Measurements from ENCODE around the gene DCUN1D3.
"Not testable (repeated sequence)": the region's sequence is repeated elsewhere in the genome, so short reads cannot be mapped to it uniquely, and the experiment has no call there.

DCUN1D3 gene

DNA sequence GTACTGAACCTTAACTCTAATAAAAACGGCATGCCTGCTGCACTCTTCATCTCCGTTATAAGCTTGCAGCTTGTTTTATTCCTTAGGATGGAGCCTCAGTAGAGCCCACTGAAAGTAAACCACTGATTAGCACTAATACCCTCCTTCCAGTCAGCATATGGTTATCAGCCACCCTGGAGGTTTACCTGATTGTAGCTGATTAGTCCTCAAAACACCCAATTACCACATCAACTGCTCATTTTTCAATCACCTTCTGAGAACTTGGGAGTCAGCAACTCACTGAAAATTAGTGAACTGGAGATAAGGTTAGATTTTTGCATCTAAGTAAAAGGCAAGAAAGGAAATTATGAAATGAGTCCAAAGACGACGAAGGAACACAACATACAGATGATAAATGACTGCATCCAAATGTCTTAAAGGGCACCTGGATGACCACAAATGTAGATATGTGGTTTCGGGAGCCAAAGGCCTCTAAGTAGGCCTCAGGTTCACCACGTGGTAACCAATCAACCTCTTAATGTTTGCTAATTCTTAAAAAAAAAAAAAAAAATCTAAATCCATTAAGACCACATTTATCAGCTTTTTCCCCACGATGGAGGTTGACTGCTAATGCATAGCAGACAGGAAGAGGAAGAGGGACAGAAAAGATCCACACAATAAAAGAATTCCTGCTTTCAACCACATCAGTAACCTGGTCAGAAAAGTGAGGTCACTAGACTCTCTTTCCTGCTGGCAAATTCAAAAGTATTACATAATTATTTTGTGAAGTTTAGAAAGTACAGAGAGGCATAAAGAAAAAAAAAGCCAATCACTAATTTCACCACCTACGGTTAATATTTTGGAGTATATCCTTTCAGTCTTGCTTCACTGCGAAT lies 28.0 kb downstream of the DCUN1D3 start:
- Histone ChIP-seq H3K36me3 (ENCODE audit: control insufficient read depth, insufficient read depth, low read length) (no peaks in the 10 kb centered on the region), H3K4me3 (ENCODE audit: low read depth, low read length) (no peak overlapping the region), H3K9me3 (ENCODE audit: control insufficient read depth, insufficient read depth, low read length) (no peaks in the 10 kb centered on the region), H3K9ac (ENCODE audit: low read depth, low read length) (no peak overlapping the region), H3K27ac (ENCODE audit: low read depth, low read length) (no peak overlapping the region), H3K4me1 (ENCODE audit: control insufficient read depth, insufficient read depth, low read length) (no peaks in the 10 kb centered on the region; the same call in 1 of the 2 replicates), H3K27me3 (ENCODE audit: control insufficient read depth, insufficient read depth, low read length) (no peaks in the 10 kb centered on the region)

DNA sequence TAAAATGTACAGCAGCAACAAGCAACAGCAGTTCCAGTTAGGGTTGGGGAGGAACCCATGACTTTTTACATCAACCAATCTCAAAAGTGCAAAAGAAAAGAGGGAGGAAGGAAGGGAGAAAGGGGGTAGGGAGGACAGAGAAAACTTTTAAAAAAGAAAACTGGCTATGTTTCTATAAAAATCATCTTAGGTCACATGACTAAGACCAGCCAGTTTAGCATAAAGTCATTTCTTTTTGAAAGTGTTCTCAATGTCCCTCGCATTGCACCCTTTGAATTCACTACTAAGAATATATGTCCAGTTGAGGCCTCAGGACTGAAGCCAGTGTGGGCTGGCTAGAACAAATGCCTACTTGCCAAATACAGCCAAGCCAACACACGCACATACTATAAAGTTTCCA lies 28.9 kb downstream of the DCUN1D3 start:
- H3K27ac ChIP-seq (ENCODE audit: low read depth, low read length): no peak overlapping the region
- peaks cover 3% of the 10 kb centered on the region; the same call in 1 of the 2 replicates for H3K4me1 ChIP-seq (ENCODE audit: control insufficient read depth, insufficient read depth, low read length)
- H3K27me3 ChIP-seq (ENCODE audit: control insufficient read depth, insufficient read depth, low read length): no peaks in the 10 kb centered on the region
- no peak overlapping the region for H3K4me3 ChIP-seq (ENCODE audit: low read depth, low read length)
- H3K9me3 ChIP-seq (ENCODE audit: control insufficient read depth, insufficient read depth, low read length): no peaks in the 10 kb centered on the region
- H3K9ac ChIP-seq (ENCODE audit: low read depth, low read length): no peak overlapping the region
- no peaks in the 10 kb centered on the region for H3K36me3 ChIP-seq (ENCODE audit: control insufficient read depth, insufficient read depth, low read length)

DNA sequence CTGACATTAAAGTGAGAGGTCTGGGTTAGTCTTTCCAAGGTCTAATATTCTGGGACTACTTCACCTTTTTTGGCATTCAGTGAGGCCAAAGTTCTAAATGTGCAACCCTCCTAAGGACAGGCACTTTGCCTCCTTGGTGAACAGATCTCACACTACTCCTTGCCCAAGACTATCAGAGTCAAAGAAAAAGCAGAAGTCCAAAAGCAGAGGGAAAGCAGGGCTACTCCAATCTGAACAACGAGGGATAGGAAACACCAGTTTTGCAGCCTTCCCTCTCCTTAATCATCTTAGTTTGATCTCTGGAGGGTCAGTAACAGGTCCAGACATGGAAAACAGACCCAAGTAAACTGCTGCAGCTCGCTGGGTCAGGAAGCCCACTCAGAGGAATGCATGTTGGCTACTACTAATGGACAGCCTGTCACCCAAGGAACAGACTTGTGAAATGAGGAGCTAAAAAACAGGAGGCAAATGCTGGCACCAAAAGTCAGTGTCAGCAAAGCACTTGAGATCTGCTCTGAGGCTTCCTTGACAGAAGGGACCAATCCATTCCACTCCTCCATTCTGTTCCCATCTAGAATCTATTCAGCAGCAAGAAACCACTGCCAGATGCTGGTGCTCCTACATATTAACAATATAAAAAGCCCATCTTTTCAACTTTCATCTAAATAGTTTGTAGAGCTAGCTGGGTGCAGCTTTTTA lies 29.9 kb downstream of the DCUN1D3 start:
- H3K27ac ChIP-seq (ENCODE audit: low read depth, low read length): no peak overlapping the region
- no peaks in the 10 kb centered on the region for H3K36me3 ChIP-seq (ENCODE audit: control insufficient read depth, insufficient read depth, low read length)
- H3K9ac ChIP-seq (ENCODE audit: low read depth, low read length): no peak overlapping the region
- H3K4me3 ChIP-seq (ENCODE audit: low read depth, low read length): no peak overlapping the region
- peaks cover 11% of the 10 kb centered on the region; the same call in 1 of the 2 replicates for H3K4me1 ChIP-seq (ENCODE audit: control insufficient read depth, insufficient read depth, low read length)
- no peaks in the 10 kb centered on the region for H3K9me3 ChIP-seq (ENCODE audit: control insufficient read depth, insufficient read depth, low read length)
- no peaks in the 10 kb centered on the region for H3K27me3 ChIP-seq (ENCODE audit: control insufficient read depth, insufficient read depth, low read length)

DNA sequence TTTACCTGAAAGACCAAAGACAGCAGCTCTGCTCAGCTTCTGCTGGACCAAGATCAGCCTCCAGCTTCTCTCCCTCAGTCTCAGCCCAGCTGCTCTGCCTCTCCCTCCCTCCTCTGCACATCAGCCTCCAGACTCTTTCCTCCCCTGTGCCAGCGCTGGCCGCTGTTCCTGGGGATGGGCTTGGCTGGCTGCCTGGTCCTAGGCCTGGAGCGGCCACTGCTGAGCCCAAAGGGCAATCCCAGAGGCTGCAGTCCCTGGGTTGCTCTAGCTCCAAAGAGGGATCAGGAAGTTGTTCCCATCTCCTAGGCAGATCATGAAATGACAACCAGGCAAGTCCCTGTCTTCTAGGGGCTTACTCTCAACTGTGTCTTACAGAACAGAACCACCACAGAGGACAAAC lies 31.3 kb downstream of the DCUN1D3 start:
- Histone ChIP-seq H3K4me3 (ENCODE audit: low read depth, low read length) (no peak overlapping the region), H3K27ac (ENCODE audit: low read depth, low read length) (no peak overlapping the region), H3K4me1 (ENCODE audit: control insufficient read depth, insufficient read depth, low read length) (peaks cover 11% of the 10 kb centered on the region; the same call in 1 of the 2 replicates), H3K27me3 (ENCODE audit: control insufficient read depth, insufficient read depth, low read length) (no peaks in the 10 kb centered on the region), H3K36me3 (ENCODE audit: control insufficient read depth, insufficient read depth, low read length) (no peaks in the 10 kb centered on the region), H3K9me3 (ENCODE audit: control insufficient read depth, insufficient read depth, low read length) (no peaks in the 10 kb centered on the region), H3K9ac (ENCODE audit: low read depth, low read length) (no peak overlapping the region)

DNA sequence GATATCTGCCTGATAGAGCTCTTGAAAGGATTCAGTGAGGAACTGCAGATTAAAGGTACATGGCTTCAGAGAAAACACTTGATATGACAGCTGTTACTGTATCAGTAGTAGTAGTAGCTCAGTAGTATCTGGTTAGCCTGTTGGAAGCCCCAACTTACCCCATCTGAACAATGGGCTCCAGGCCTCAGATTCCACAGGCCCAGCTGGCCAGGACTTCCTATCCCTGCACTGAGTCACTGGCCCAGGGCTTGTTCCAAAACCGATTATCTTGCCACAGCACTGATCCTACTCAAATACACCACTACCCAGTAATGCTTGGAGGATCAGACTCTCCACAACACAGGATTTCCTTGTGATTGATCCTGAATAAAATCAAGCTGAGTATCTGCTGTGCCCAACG lies 32.6 kb downstream of the DCUN1D3 start:
- Histone ChIP-seq H3K27me3 (ENCODE audit: control insufficient read depth, insufficient read depth, low read length) (no peaks in the 10 kb centered on the region), H3K4me3 (ENCODE audit: low read depth, low read length) (no peak overlapping the region), H3K4me1 (ENCODE audit: control insufficient read depth, insufficient read depth, low read length) (peaks cover 11% of the 10 kb centered on the region; the same call in 1 of the 2 replicates), H3K9me3 (ENCODE audit: control insufficient read depth, insufficient read depth, low read length) (no peaks in the 10 kb centered on the region), H3K9ac (ENCODE audit: low read depth, low read length) (no peak overlapping the region), H3K27ac (ENCODE audit: low read depth, low read length) (no peak overlapping the region), H3K36me3 (ENCODE audit: control insufficient read depth, insufficient read depth, low read length) (peaks cover under 1% of the 10 kb centered on the region; the same call in 1 of the 2 replicates)

DNA sequence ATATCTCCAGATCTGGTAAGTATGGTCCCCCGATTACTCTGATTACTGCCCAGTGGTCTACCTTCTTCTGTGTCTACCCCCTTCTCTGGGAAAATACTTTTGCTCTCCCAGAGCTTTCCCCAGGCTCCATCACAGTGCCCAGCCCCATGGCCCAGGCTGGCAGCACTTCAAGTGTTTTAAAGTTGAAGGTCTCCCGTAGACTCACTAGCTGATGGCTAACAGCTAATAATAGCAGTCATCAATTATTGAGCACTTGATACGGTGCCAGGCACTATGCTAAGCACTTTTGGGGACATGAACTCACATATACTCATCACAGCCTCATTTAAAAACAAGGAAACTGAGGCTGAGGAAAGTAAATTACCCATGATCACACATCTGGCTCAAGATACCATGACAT lies 33.4 kb downstream of the DCUN1D3 start:
- Histone ChIP-seq H3K36me3 (ENCODE audit: control insufficient read depth, insufficient read depth, low read length) (peaks cover 8% of the 10 kb centered on the region), H3K4me1 (ENCODE audit: control insufficient read depth, insufficient read depth, low read length) (peaks cover 11% of the 10 kb centered on the region; the same call in 1 of the 2 replicates), H3K27me3 (ENCODE audit: control insufficient read depth, insufficient read depth, low read length) (no peaks in the 10 kb centered on the region), H3K4me3 (ENCODE audit: low read depth, low read length) (no peak overlapping the region), H3K27ac (ENCODE audit: low read depth, low read length) (no peak overlapping the region), H3K9me3 (ENCODE audit: control insufficient read depth, insufficient read depth, low read length) (no peaks in the 10 kb centered on the region), H3K9ac (ENCODE audit: low read depth, low read length) (no peak overlapping the region)

DNA sequence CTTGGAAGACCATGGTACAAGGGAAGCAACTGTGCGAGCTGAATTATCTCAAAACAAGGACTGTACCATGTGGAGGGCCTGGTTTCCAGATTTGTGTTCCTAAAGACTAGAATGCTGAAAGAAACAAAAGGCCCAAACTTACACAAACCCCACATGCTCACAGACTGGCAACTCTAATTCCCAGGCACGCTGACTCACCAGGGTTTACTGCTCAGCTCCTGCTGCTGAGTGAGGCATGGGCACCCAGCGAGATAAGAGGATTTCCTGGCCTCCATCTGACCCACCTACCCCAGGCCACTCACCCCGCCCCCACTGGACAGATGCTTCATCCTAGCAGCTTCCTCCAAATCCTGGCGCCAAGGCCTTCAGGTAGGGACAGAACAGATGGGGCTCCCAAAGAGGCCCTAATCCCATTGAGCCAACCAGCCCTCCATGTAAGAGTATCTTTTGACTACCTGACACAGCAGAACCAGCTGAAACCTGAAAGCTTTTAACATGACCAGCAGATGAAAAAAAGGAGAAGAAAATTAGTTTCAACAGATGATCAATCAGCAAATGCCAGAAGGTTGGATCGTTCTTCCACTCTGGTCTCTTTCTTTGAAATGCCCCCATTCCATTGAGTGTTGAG lies 33.9 kb downstream of the DCUN1D3 start:
- Histone ChIP-seq H3K27me3 (ENCODE audit: control insufficient read depth, insufficient read depth, low read length) (no peaks in the 10 kb centered on the region), H3K4me1 (ENCODE audit: control insufficient read depth, insufficient read depth, low read length) (peaks cover 11% of the 10 kb centered on the region; the same call in 1 of the 2 replicates), H3K4me3 (ENCODE audit: low read depth, low read length) (no peak overlapping the region), H3K9ac (ENCODE audit: low read depth, low read length) (0 out of 2 replicates have a peak overlapping the region, but pooled peaks have one; percentile 18), H3K9me3 (ENCODE audit: control insufficient read depth, insufficient read depth, low read length) (no peaks in the 10 kb centered on the region), H3K36me3 (ENCODE audit: control insufficient read depth, insufficient read depth, low read length) (peaks cover 13% of the 10 kb centered on the region), H3K27ac (ENCODE audit: low read depth, low read length) (peak overlapping the region; percentile 63)

DNA sequence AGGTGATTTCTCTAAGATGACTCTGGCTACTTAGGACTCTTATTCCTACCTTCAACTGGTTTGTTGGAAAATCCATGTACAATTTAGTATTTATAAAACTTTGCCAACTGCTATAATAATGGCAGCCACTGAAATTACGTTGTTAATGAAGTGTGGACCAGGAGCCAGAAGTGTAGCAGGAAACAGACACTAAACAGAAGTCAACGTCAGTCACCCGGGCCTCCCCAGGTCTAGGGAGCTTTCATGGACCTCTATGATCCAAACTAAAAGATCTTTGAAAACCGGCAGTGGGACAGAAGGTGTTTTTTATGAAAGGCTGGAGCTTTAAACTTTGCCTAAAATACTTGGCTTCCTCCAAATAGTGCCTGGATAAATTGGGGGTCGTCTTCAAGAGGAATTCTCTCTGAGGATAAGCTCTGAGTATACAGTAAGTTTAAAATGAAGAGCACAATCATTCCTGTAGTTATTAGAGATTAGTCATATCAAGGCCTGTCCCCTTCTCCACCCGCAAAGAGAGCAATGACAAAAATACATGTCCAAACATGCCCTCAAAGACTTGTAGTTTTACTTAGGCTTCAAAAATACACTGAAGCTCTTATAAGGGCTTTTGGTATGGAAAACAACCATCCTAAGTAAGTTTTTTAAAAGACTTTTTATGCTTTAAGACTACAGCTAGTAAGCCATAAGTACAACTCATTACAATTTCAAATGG lies 34.6 kb downstream of the DCUN1D3 start:
- Histone ChIP-seq H3K27me3 (ENCODE audit: control insufficient read depth, insufficient read depth, low read length) (no peaks in the 10 kb centered on the region), H3K9me3 (ENCODE audit: control insufficient read depth, insufficient read depth, low read length) (no peaks in the 10 kb centered on the region), H3K36me3 (ENCODE audit: control insufficient read depth, insufficient read depth, low read length) (peaks cover 13% of the 10 kb centered on the region), H3K27ac (ENCODE audit: low read depth, low read length) (peak overlapping the region; percentile 63), H3K9ac (ENCODE audit: low read depth, low read length) (0 out of 2 replicates have a peak overlapping the region, but pooled peaks have one; percentile 18), H3K4me3 (ENCODE audit: low read depth, low read length) (no peak overlapping the region), H3K4me1 (ENCODE audit: control insufficient read depth, insufficient read depth, low read length) (peaks cover 11% of the 10 kb centered on the region; the same call in 1 of the 2 replicates)

DNA sequence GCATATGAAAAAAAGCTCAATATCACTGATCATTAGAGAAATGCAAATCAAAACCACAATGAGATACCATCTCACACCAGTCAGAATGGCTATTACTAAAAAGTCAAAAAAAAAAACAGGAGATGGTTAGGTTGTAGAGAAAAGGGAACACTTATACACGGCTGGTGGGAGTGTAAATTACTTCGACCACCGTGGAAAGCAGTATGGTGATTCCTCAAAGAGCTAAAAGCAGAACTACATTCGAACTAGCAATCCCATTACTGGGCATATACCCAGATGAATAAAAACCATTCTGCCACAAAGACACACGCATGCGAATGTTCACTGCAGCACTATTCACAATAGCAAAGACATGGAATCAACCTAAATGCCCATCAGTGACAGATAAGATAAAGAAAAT lies 35.8 kb downstream of the DCUN1D3 start:
- not testable (repeated sequence) for H3K27ac ChIP-seq (ENCODE audit: low read depth, low read length); H3K4me3 ChIP-seq (ENCODE audit: low read depth, low read length); H3K9me3 ChIP-seq (ENCODE audit: control insufficient read depth, insufficient read depth, low read length); H3K9ac ChIP-seq (ENCODE audit: low read depth, low read length); H3K27me3 ChIP-seq (ENCODE audit: control insufficient read depth, insufficient read depth, low read length)
- Histone ChIP-seq H3K4me1 (ENCODE audit: control insufficient read depth, insufficient read depth, low read length) (peaks cover 23% of the 10 kb centered on the region), H3K36me3 (ENCODE audit: control insufficient read depth, insufficient read depth, low read length) (peaks cover 20% of the 10 kb centered on the region)

DNA sequence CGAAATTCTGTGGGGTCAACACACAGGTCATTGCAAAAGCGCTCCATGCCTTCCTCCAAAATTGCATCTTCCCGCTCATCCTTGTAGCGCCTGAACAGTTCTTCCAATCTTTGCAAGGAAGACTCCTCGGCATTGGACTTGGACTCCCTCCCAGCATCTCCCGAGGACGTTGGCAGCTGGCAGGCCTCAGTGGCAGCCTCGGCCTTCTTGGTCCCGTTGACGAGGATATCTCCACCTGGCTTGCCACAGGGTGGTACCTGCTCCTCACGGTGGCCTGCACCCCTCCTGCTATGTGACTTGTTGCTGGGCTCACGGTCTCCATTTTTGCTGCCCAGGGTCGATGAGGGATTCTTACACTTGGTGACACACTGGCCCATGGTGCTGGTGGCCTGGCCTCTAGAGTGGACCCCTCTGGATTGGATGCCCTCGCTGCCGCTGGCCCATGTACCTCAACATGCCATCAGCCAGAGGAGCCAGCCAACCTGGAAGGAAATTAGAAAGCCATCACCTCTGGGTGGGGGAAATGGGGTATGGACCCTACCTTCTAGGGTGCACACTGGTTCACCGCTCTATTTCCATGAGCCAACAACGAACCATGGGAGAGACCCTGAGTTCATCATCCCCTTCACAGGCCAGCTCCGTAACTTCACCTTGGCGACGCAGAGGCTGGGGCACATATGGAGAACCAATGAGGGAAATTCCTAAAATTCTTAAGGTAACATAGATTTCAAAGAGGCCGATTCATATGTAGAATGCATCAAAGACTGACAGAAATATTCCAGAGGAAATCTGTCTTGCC lies 37.8 kb downstream of the DCUN1D3 start:
- H3K36me3 ChIP-seq (ENCODE audit: control insufficient read depth, insufficient read depth, low read length): peaks cover 20% of the 10 kb centered on the region
- H3K27me3 ChIP-seq (ENCODE audit: control insufficient read depth, insufficient read depth, low read length): no peaks in the 10 kb centered on the region
- H3K4me3 ChIP-seq (ENCODE audit: low read depth, low read length): no peak overlapping the region
- H3K9me3 ChIP-seq (ENCODE audit: control insufficient read depth, insufficient read depth, low read length): no peaks in the 10 kb centered on the region
- H3K27ac ChIP-seq (ENCODE audit: low read depth, low read length): no peak overlapping the region
- H3K4me1 ChIP-seq (ENCODE audit: control insufficient read depth, insufficient read depth, low read length): peaks cover 28% of the 10 kb centered on the region
- H3K9ac ChIP-seq (ENCODE audit: low read depth, low read length): no peak overlapping the region
